Esophagus muscularis mucosa (tissue), 4 donors: ENCODE data around the gene PANX2. TPM values are rescaled to one million over a fixed set of nuclear protein-coding genes. Genes with fewer than 3 reads are reported as not detected.

Source experiments
- DNase-seq: peaks from one replicate; pipeline ENCODE4 v3.0.0-alpha.2; 2017; ENCODE audit errors: extremely low spot score
- H3K27ac ChIP-seq, 4 donors: fragments of 200-600 bp; sonication (generic); replicated peaks in 1 of 4; 1 replicate in 3 of 4; 2 replicates in 1 of 4; pipeline ENCODE4 v1.5.1; 2016 to 2019; ENCODE audit warnings: mild to moderate bottlenecking in 1 of 4
- H3K27me3 ChIP-seq, 4 donors: fragments of 200-600 bp; sonication (generic); one replicate each; pipeline versions ENCODE4 v1.5.1 to v1.6.0; 2016 to 2019
- H3K36me3 ChIP-seq, 4 donors: fragments of 200-600 bp; sonication (generic); one replicate each; pipeline ENCODE4 v1.5.1; 2016 to 2019
- H3K4me1 ChIP-seq, 4 donors: fragments of 200-600 bp; sonication (generic); one replicate each; pipeline ENCODE4 v1.5.1; 2016 to 2019
- H3K4me3 ChIP-seq, 4 donors: fragments of 200-600 bp; sonication (generic); 1 replicate in 2 of 4; 2 replicates in 2 of 4; pipeline ENCODE4 v1.5.1; 2016 to 2019; ENCODE audit warnings: mild to moderate bottlenecking in 4 of 4, moderate library complexity in 1 of 4
- H3K9me3 ChIP-seq, 4 donors: fragments of 200-600 bp; sonication (generic); 1 replicate in 3 of 4; 2 replicates in 1 of 4; pipeline ENCODE4 v1.5.1; 2016 to 2019
- EP300 ChIP-seq: sonication (generic); formaldehyde crosslinking; IDR thresholded peaks from one replicate; pipeline ENCODE4 v1.6.1; 2017; ENCODE audit warnings: antibody characterized with exemption
- POLR2A ChIP-seq: fragments of 450-650 bp; IDR thresholded peaks from one replicate; pipeline ENCODE4 v1.6.1; 2017; ENCODE audit warnings: antibody characterized with exemption, moderate library complexity, mild to moderate bottlenecking, low read depth
- POLR2AphosphoS5 ChIP-seq, 2 donors: sonication (generic); formaldehyde crosslinking; IDR thresholded peaks; one replicate each; pipeline ENCODE4 v1.6.1; 2017; ENCODE audit warnings: antibody characterized with exemption in 2 of 2
- WGBS: methylation state at CpG from one replicate; pipeline ENCODE4 v1.1.5; 2018; 5-methylcytosine and 5-hydroxymethylcytosine counted together
- intact Hi-C: fragments of 100-400 bp; cut with DNase I; formaldehyde crosslinking; loops from one replicate; pipeline ENCODE4 v1.15.1; 2023
- total RNA-seq, 4 donors: library from RNA; depleted of rRNA; stranded (reverse); fragments of >200 nt; gene quantifications; one replicate each; pipeline versions ENCODE4 v1.1.0 to v1.2.1, GENCODE V29; 2016
- TF ChIP-seq, protein P1 (sequence below), 3 experiments: fragments of 200-600 bp in 2 of 3; fragments of 450-650 bp in 1 of 3; sonication (generic) in 2 of 3; IDR thresholded peaks; one replicate each; pipeline ENCODE4 v1.5.1; 2017 to 2019; ENCODE audit warnings: antibody characterized with exemption in 3 of 3, mild to moderate bottlenecking in 2 of 3, moderate library complexity in 1 of 3

The PANX2 gene
- total RNA-seq, 4 donors from 2014 or later = 0.33 to 1.0 (median 0.56) TPM

DNA sequence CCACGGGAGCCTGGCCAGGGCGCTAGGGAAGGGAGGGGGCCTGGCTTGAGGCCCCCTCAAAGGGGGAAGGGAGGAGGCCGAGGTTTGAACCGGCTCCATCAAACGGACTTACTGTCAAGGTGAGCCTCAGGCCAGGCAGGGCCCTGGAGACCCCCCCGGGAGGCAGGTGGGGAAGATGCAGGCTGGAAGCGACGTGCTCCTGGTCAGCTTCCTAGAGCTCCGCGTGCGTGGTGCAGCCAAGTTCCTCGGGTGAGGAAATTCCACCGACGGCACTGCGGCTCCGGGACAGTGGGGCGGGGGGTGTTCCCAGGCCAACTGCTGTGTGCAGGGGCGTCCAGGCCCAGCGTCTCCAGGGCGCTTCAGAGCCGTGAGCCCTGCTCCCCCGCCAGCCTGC lies 7.9 kb downstream of the PANX2 start:
- Histone ChIP-seq H3K27me3 (peaks cover 0 to 74% (median 17%) of the 10 kb centered on the region in 4 donors), H3K9me3 (no peaks in the 10 kb centered on the region), H3K4me3 (no peak overlapping the region), H3K4me1 (peaks cover 0 to 13% (median under 1%) of the 10 kb centered on the region in 4 donors), H3K36me3 (no peaks in the 10 kb centered on the region), H3K27ac (no peak overlapping the region)
- 66% methylated on average over 17 of the region's 22 CpGs for WGBS
- DNase-seq = no peak
- intact Hi-C loops = no loop called here
- TF ChIP-seq POLR2A (no peak), EP300 (no peak), POLR2AphosphoS5 (IDR thresholded peaks at IDR 0.05) (no peak)
- TF ChIP-seq, protein P1, sequence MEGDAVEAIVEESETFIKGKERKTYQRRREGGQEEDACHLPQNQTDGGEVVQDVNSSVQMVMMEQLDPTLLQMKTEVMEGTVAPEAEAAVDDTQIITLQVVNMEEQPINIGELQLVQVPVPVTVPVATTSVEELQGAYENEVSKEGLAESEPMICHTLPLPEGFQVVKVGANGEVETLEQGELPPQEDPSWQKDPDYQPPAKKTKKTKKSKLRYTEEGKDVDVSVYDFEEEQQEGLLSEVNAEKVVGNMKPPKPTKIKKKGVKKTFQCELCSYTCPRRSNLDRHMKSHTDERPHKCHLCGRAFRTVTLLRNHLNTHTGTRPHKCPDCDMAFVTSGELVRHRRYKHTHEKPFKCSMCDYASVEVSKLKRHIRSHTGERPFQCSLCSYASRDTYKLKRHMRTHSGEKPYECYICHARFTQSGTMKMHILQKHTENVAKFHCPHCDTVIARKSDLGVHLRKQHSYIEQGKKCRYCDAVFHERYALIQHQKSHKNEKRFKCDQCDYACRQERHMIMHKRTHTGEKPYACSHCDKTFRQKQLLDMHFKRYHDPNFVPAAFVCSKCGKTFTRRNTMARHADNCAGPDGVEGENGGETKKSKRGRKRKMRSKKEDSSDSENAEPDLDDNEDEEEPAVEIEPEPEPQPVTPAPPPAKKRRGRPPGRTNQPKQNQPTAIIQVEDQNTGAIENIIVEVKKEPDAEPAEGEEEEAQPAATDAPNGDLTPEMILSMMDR (IDR thresholded peaks at IDR 0.05) = no peak

DNA sequence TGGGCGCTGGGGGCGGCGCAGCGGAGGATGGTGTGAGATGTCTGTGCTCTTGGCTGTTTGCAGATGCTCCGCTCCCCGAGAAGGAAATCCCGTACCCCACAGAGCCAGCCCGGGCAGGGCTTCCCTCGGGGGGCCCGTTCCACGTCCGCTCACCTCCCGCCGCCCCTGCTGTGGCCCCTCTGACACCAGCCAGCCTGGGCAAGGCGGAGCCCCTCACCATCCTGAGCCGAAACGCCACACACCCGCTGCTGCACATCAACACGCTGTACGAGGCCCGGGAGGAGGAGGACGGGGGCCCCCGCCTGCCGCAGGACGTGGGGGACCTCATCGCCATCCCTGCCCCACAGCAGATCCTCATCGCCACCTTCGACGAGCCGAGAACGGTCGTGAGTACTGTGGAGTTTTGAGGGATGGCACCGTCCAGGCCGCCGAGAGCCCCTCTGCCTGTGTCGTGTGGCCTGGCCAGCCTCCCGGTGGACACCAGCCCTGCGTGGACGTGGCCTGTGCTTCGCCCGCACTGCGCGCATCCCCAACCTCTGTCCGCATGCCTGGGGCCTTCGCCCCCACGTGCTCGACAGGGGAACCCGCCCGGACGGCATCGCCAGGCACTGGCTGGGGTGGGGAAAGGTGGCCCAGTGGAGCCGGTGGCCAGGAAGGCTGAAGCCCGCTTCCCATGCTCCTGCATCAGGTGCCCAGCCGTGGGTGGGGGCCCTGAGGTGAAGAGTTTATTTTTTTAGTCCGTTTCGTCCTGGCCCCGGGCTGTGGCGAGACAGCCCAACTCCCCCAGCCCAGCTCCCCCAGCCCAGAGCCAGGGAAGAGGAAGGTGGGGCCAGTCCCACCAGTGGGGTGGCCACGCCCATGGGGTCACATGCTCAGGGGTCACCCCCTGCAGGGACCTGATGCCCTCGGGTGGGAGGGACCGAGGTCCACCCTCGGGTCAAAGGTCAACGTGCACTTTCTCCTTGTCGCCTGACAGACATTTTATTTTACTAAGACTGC lies 8.6 kb downstream of the PANX2 start:
- no peak for DNase-seq
- H3K27ac ChIP-seq = no peak overlapping the region
- intact Hi-C loops = no loop called here
- H3K9me3 ChIP-seq = no peaks in the 10 kb centered on the region
- TF ChIP-seq EP300 = no peak
- no peak for TF ChIP-seq POLR2AphosphoS5 (IDR thresholded peaks at IDR 0.05)
- TF ChIP-seq, protein P1 (IDR thresholded peaks at IDR 0.05) = no peak
- no peak for TF ChIP-seq POLR2A
- no peak overlapping the region for H3K4me3 ChIP-seq
- no peaks in the 10 kb centered on the region for H3K36me3 ChIP-seq
- peaks cover 0 to 67% (median 17%) of the 10 kb centered on the region in 4 donors for H3K27me3 ChIP-seq
- 83% methylated on average over 41 of the region's 64 CpGs for WGBS
- peaks cover 5 to 20% (median 7%) of the 10 kb centered on the region in 4 donors for H3K4me1 ChIP-seq

DNA sequence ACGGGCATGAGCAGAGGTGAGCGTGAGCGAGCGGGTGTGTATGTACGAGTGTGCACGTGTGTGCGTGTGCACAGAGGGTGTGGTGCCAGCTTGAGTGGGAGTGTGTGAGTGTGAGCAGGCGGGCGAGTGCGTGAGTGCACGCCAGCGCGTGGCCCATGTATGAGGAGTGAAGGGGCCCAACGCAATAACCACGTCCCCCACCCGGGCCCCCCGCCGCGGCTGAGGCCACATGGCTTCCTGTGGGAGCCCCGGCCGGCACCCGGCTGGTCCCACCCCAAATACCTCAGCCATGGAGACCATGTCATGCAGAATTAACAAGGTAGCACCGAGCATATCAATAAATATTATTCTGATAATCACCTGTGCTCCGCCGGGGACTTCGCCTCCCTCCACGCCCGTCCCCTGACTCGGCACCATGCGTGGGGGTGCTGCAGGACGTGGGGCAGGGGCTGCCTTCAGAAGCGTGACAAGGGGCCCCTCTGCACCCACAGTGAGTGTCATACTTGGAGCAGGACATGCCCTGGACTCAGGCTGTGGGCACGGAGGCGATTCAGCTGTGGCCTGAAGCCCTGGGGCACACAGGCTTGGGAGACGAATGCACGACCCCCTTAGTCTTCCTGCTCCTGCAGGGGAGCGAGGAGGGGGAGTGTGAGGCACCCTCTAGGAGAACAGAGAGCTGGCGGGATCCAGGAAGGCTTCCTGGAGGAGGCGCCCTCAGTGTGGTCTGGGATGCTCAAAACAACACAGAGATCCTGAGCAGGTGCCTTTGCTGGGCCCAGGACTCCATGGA lies 9.6 kb downstream of the PANX2 start:
- DNase-seq = no peak
- 77% methylated on average over 39 of the region's 39 CpGs for WGBS
- H3K27me3 ChIP-seq = peaks cover 0 to 58% (median 17%) of the 10 kb centered on the region in 4 donors
- intact Hi-C loops = loop anchor here (5.0 kb wide), 1 partner anchor 248 kb away; no protein-coding TSS in a partner anchor
- no peaks in the 10 kb centered on the region for H3K36me3 ChIP-seq
- H3K9me3 ChIP-seq = no peaks in the 10 kb centered on the region
- TF ChIP-seq POLR2AphosphoS5 (IDR thresholded peaks at IDR 0.05) (no peak), EP300 (no peak)
- TF ChIP-seq, protein P1 (IDR thresholded peaks at IDR 0.05) = no peak
- H3K27ac ChIP-seq = no peak overlapping the region
- H3K4me1 ChIP-seq = peaks cover 13 to 30% (median 17%) of the 10 kb centered on the region in 4 donors
- no peak overlapping the region for H3K4me3 ChIP-seq

DNA sequence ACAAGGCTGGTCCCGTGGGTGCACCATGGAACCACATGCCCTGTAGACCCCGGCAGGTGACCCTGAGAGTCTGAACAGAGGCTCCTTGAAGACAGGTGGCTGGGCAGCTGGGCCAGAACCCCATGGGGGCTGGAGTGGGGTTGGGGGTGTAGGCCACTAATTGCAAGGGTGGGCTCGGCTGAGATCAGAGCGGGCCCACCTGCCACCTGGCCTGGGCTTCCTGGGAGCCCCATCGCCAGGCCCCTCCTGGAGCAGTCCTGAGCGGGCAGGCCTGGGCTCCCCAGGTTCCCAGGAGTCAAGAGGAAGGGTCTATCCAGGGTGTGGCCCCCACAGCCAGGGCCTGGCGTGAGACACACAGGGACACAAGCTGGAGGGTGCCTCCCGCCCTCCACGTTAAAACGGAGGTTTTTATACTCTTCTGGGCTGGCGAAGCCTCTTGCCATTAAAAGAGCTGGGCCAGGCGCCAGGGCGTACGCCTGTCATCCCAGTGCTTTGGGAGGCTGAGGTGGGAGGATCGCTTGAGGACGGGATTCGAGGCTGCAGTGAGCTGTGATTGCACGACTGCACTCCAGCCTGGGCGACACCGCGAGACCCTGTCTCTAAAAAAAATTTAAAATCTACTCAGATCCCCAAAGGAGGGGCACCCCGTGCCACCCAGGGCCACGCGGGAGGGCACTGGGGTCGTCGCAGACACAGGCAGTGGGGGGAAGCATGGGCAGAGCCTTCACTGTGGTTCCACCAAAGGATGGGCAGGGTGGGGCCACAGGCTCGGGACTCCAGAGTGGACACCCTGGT lies 10.4 kb downstream of the PANX2 start:
- Histone ChIP-seq H3K36me3 (no peaks in the 10 kb centered on the region), H3K4me1 (peaks cover 16 to 34% (median 20%) of the 10 kb centered on the region in 4 donors), H3K4me3 (no peak overlapping the region), H3K27me3 (peaks cover 0 to 51% (median 17%) of the 10 kb centered on the region in 4 donors), H3K27ac (no peak overlapping the region), H3K9me3 (no peaks in the 10 kb centered on the region)
- no peak for DNase-seq
- intact Hi-C loops = loop anchor here (5.0 kb wide), 1 partner anchor 249 kb away; no protein-coding TSS in a partner anchor
- TF ChIP-seq, protein P1 (IDR thresholded peaks at IDR 0.05) = no peak
- TF ChIP-seq POLR2A (no peak), EP300 (no peak), POLR2AphosphoS5 (IDR thresholded peaks at IDR 0.05) (no peak)
- 92% methylated on average over 20 of the region's 27 CpGs for WGBS
